ENCODE data around the gene TNNC2.
A peak's percentile ranks its signal among the peaks of the same experiment; 100 is the strongest.
"Not testable (repeated sequence)": the region's sequence is repeated elsewhere in the genome, so short reads cannot be mapped to it uniquely, and the experiment has no call there.

The TNNC2 gene

GRCh38 chr20:45822857-45823256, 4.3 kb downstream of the TNNC2 start:
- no peak for DNase-seq (ENCODE audit: low read depth in 3 of 3)

- DNase-seq (ENCODE audit: low read depth in 3 of 3) = no peak
Measured at GRCh38 chr20:45821947-45822346, 5.2 kb downstream of the TNNC2 start.

- no peak for DNase-seq (ENCODE audit: low read depth in 3 of 3)
Measured at GRCh38 chr20:45819466-45819865, 7.6 kb downstream of the TNNC2 start.

GRCh38 chr20:45818239-45818638, 8.9 kb downstream of the TNNC2 start:
- DNase-seq (ENCODE audit: low read depth in 3 of 3) = no peak

- no peak for DNase-seq (ENCODE audit: low read depth in 3 of 3)
Measured at GRCh38 chr20:45817376-45818194, 9.5 kb downstream of the TNNC2 start.

- no peak for DNase-seq (ENCODE audit: low read depth in 3 of 3)
Measured at GRCh38 chr20:45816951-45817350, 10.2 kb downstream of the TNNC2 start.

GRCh38 chr20:45814314-45814713, 12.8 kb downstream of the TNNC2 start:
- no peak for DNase-seq (ENCODE audit: low read depth in 3 of 3)

GRCh38 chr20:45813489-45813888, 13.6 kb downstream of the TNNC2 start:
- no peak for DNase-seq (ENCODE audit: low read depth in 3 of 3)

GRCh38 chr20:45813006-45813340, 14.1 kb downstream of the TNNC2 start:
- DNase-seq (ENCODE audit: low read depth in 3 of 3) = no peak

GRCh38 chr20:45812157-45813005, 14.7 kb downstream of the TNNC2 start, which contains the start of gene UBE2C:
UBE2C (plus strand) TSS chr20:45812644; CDS start chr20:45812696, 52 bp downstream.
- peak; percentile 76 to 90 (median 88) for DNase-seq (ENCODE audit: low read depth in 3 of 3)

GRCh38 chr20:45810191-45810970, 16.7 kb downstream of the TNNC2 start:
- no peak for DNase-seq (ENCODE audit: low read depth in 3 of 3)

GRCh38 chr20:45801851-45802250, 25.3 kb downstream of the TNNC2 start:
- no peak for DNase-seq (ENCODE audit: low read depth in 3 of 3)

GRCh38 chr20:45798935-45799642, 28.0 kb downstream of the TNNC2 start:
- peak in 2 of 3 experiments; percentile 39 to 40 for DNase-seq (ENCODE audit: low read depth in 3 of 3)

- not testable (repeated sequence) for DNase-seq (ENCODE audit: low read depth in 3 of 3)
Measured at GRCh38 chr20:45797955-45798354, 29.2 kb downstream of the TNNC2 start.

- not testable (repeated sequence) for DNase-seq (ENCODE audit: low read depth in 3 of 3)
Measured at GRCh38 chr20:45797510-45797909, 29.6 kb downstream of the TNNC2 start.

- DNase-seq (ENCODE audit: low read depth in 3 of 3) = no peak
Measured at GRCh38 chr20:45796337-45797065, 30.6 kb downstream of the TNNC2 start.

GRCh38 chr20:45792317-45793118, 34.6 kb downstream of the TNNC2 start:
- no peak for DNase-seq (ENCODE audit: low read depth in 3 of 3)

GRCh38 chr20:45788351-45788750, 38.8 kb downstream of the TNNC2 start:
- DNase-seq (ENCODE audit: low read depth in 3 of 3) = no peak

GRCh38 chr20:45783656-45784294, 43.3 kb downstream of the TNNC2 start:
- DNase-seq (ENCODE audit: low read depth in 3 of 3) = no peak
